GM12878 (cell line): ENCODE results near the gene NBPF1. TPM values are rescaled to one million over a fixed set of nuclear protein-coding genes. Genes with fewer than 3 reads are reported as not detected.

ENCODE experiments used
- ATAC-seq: fragments of 200-7000 bp; cut with Tn5 transposase; 3 replicates; pipeline ENCODE4 v1.9.1; 2020; ENCODE audit warnings: mild to moderate bottlenecking, moderate library complexity
- BruUV-seq: library from RNA; stranded (reverse); fragments of 400-500 nt; replicated peaks from 2 replicates; lab custom pipeline; 2021; lab: Mats Ljungman, UMichigan
- CTCF ChIA-PET: fragments of 300-600 bp; sonication (Branson Sonifier 250); formaldehyde crosslinking; extraction: SDS; loops from one replicate; lab custom pipeline; 2021; ENCODE audit warnings: inconsistent platforms; lab: Yijun Ruan, JAX
- POLR2A ChIA-PET: fragments of 350-600 bp; formaldehyde crosslinking; extraction: SDS; loops from one replicate; lab custom pipeline; 2021; ENCODE audit warnings: inconsistent platforms; lab: Charles Lee
- RAD21 ChIA-PET: fragments of 300-600 bp; sonication (Branson Sonifier 250); formaldehyde crosslinking; loops from one replicate; lab custom pipeline; 2023; ENCODE audit warnings: antibody characterized with exemption; ENCODE audit not compliant: unreplicated experiment; lab: Charles Lee
- SMC1A ChIA-PET: fragments of 300-600 bp; sonication (Branson Sonifier 250); formaldehyde crosslinking; loops from one replicate; lab custom pipeline; 2023; ENCODE audit not compliant: unreplicated experiment, uncharacterized antibody; lab: Charles Lee
- DNase-seq: peaks from one replicate; pipeline ENCODE4 v3.0.0-alpha.2; 2011; ENCODE audit warnings: low read depth, low spot score
- FAIRE-seq: peaks from 3 replicates; lab custom pipeline; 2011; peaks lifted over from hg19 to GRCh38; lab: Jason Lieb, UNC
- H2AFZ ChIP-seq: 2 replicates; pipeline ENCODE4 v1.6.0; 2011; ENCODE audit warnings: low read depth, low read length, control low read depth; ENCODE audit not compliant: control insufficient read depth
- H3K27ac ChIP-seq: 2 replicates; pipeline ENCODE4 v1.5.1; 2011; ENCODE audit warnings: control low read depth; ENCODE audit not compliant: control insufficient read depth, insufficient read depth
- H3K27me3 ChIP-seq, 2 experiments: replicated peaks in 1 of 2; 2 replicates each; pipeline versions ENCODE4 v1.6.0 to v1.6.1; 2011; ENCODE audit warnings: low read length in 1 of 2; ENCODE audit not compliant: control insufficient read depth in 2 of 2, insufficient read depth in 2 of 2
- H3K36me3 ChIP-seq, 2 experiments: 2 replicates each; pipeline ENCODE4 v1.5.1; 2011; ENCODE audit warnings: low read length in 1 of 2; ENCODE audit not compliant: control insufficient read depth in 2 of 2, insufficient read depth in 2 of 2
- H3K4me1 ChIP-seq: 2 replicates; pipeline ENCODE4 v1.6.1; 2011; ENCODE audit warnings: mild to moderate bottlenecking, low read length, moderate library complexity, mixed read lengths; ENCODE audit not compliant: control insufficient read depth, insufficient read depth
- H3K4me2 ChIP-seq: 2 replicates; pipeline ENCODE4 v1.6.0; 2011; ENCODE audit warnings: control low read depth; ENCODE audit not compliant: control insufficient read depth, insufficient read depth
- H3K4me3 ChIP-seq: fragments of 200-600 bp; sonication (generic); 2 replicates; pipeline ENCODE4 v1.5.1; 2016
- H3K79me2 ChIP-seq: 2 replicates; pipeline ENCODE4 v1.6.0; 2011; ENCODE audit warnings: low read length; ENCODE audit not compliant: control insufficient read depth, insufficient read depth
- H3K9ac ChIP-seq: 2 replicates; pipeline ENCODE4 v1.8.0; 2011; ENCODE audit warnings: low read length, control low read depth, mixed read lengths; ENCODE audit not compliant: control insufficient read depth, insufficient read depth
- H3K9me3 ChIP-seq: replicated peaks from 3 replicates; pipeline ENCODE4 v1.5.1; 2011; ENCODE audit warnings: mild to moderate bottlenecking, low read length; ENCODE audit not compliant: control insufficient read depth, insufficient read depth
- H4K20me1 ChIP-seq: 2 replicates; pipeline ENCODE4 v1.6.0; 2011; ENCODE audit not compliant: control insufficient read depth, insufficient read depth
- CEBPZ ChIP-seq: fragments of 150-350 bp; IDR thresholded peaks from 2 replicates; pipeline ENCODE4 v1.6.1; 2016; ENCODE audit warnings: low read depth, low read length
- EGR1 ChIP-seq, 2 experiments: IDR thresholded peaks; 1 replicate in 1 of 2; 2 replicates in 1 of 2; pipeline ENCODE4 v1.6.1; 2011 to 2012; ENCODE audit warnings: low read depth in 2 of 2, low read length in 2 of 2, borderline replicate concordance in 1 of 2, mild to moderate bottlenecking in 1 of 2, moderate library complexity in 1 of 2
- HDGF ChIP-seq: fragments of 450-650 bp; IDR thresholded peaks from 2 replicates; pipeline ENCODE4 v1.6.1; 2016; ENCODE audit warnings: antibody characterized with exemption
- IRF5 ChIP-seq: fragments of 450-650 bp; IDR thresholded peaks from 2 replicates; pipeline ENCODE4 v1.6.1; 2017; ENCODE audit warnings: borderline replicate concordance
- LARP7 ChIP-seq: fragments of 450-650 bp; IDR thresholded peaks from 2 replicates; pipeline ENCODE4 v1.6.1; 2017; ENCODE audit warnings: mild to moderate bottlenecking
- SRF ChIP-seq, 2 experiments: IDR thresholded peaks; 2 replicates each; pipeline ENCODE4 v1.6.1; 2011; ENCODE audit warnings: low read depth in 2 of 2, low read length in 2 of 2, mild to moderate bottlenecking in 1 of 2, moderate library complexity in 1 of 2
- SUPT20H ChIP-seq: IDR thresholded peaks from 2 replicates; pipeline ENCODE4 v1.6.1; 2011; ENCODE audit warnings: low read depth, mild to moderate bottlenecking, low read length, moderate library complexity, borderline replicate concordance; ENCODE audit not compliant: control insufficient read depth
- USF1 ChIP-seq: IDR thresholded peaks from 2 replicates; pipeline ENCODE4 v1.6.1; 2011; ENCODE audit warnings: borderline replicate concordance, low read depth, mild to moderate bottlenecking, moderate library complexity, mixed read lengths, low read length; ENCODE audit not compliant: insufficient read depth; ENCODE audit errors: extremely low read length
- YY1 ChIP-seq: IDR thresholded peaks from 2 replicates; pipeline ENCODE4 v1.6.1; 2011; ENCODE audit warnings: low read depth, mild to moderate bottlenecking, low read length
- ZBED1 ChIP-seq: IDR thresholded peaks from 2 replicates; pipeline ENCODE4 v1.6.1; 2016; ENCODE audit warnings: borderline replicate concordance
- WGBS: methylation state at CpG from one replicate; pipeline ENCODE4 v1.1.6; 2016; ENCODE audit warnings: low lambda C conversion rate; ENCODE audit not compliant: insufficient replicate concordance, insufficient coverage; ENCODE audit errors: missing lambda C conversion rate; 5-methylcytosine and 5-hydroxymethylcytosine counted together
- in situ Hi-C: fragments of 300-500 bp; cut with MboI; formaldehyde crosslinking; loops from 9 replicates; pipeline ENCODE4 v1.14.3; 2018; ENCODE audit warnings: mixed read lengths
- intact Hi-C: fragments of 100-400 bp; cut with micrococcal nuclease; formaldehyde crosslinking; loops from one replicate; pipeline ENCODE4 v1.14.2; 2022; ENCODE audit not compliant: unreplicated experiment
- polyA plus RNA-seq, 11 experiments: library from polyadenylated mRNA; depleted of rRNA in 4 of 11; unstranded in 6 of 11; stranded (reverse) in 5 of 11; fragments of >200 nt; fragmentation: Nextera tagmentation in 4 of 11; fragmentation: Illumina TruSeq in 1 of 11; extraction: Ambion mirVana in 4 of 11; extraction: Trizol in 1 of 11; gene quantifications; 1 replicate in 1 of 11; 2 replicates in 10 of 11; pipeline versions ENCODE4 v1.2.1 to v1.2.3, GENCODE V29; 2011 to 2016; ENCODE audit warnings: inconsistent platforms in 2 of 11, missing spikeins in 2 of 11, low read depth in 1 of 11
- total RNA-seq, 4 experiments: library from RNA; depleted of rRNA in 3 of 4; stranded (reverse); fragments of >200 nt in 3 of 4; fragmentation: Illumina TruSeq in 1 of 4; extraction: Trizol in 1 of 4; gene quantifications; 2 replicates each; pipeline versions ENCODE4 v1.2.1 to v1.2.3, GENCODE V29; 2013 to 2021

Gene NBPF1
- total and polyA plus RNA-seq, 10 of the 15 experiments (the other 5 are each of a cell fraction or from before 2014, with no cell fraction given): 0.20 to 3.4 (median 0.71) TPM

- FAIRE-seq (no peak), DNase-seq (no peak), ATAC-seq (no peak)
- no peaks in the 10 kb centered on the region for H4K20me1 ChIP-seq
- H3K27ac ChIP-seq: no peak overlapping the region
- ChIA-PET RAD21 (interaction anchor here (0.5 kb wide), 1 partner anchor 19 kb away, joined by 3 read pairs; no protein-coding TSS in a partner anchor), CTCF (no interaction called here), SMC1A (no interaction called here), POLR2A (no interaction called here)
- intact Hi-C loops (no loop called here), in situ Hi-C loops (no loop called here)
- no peak overlapping the region for H3K4me2 ChIP-seq
- no peak overlapping the region for H2AFZ ChIP-seq
- no peaks in the 10 kb centered on the region for H3K36me3 ChIP-seq
- H3K27me3 ChIP-seq: no peaks in the 10 kb centered on the region
- no peak overlapping the region for H3K9ac ChIP-seq
- H3K79me2 ChIP-seq: no peaks in the 10 kb centered on the region
- 69% methylated on average over 12 of the region's 12 CpGs for WGBS
- no peaks in the 10 kb centered on the region for H3K4me1 ChIP-seq
- no peaks in the 10 kb centered on the region for H3K9me3 ChIP-seq
- no TSS peak for BruUV-seq
- TF ChIP-seq HDGF (no peak), YY1 (no peak), IRF5 (no peak), SRF (IDR thresholded peaks at IDR 0.05; ENCODE audit: low read depth in 2 of 2, low read length in 2 of 2) (no peak), EGR1 (IDR thresholded peaks at IDR 0.05; ENCODE audit: borderline replicate concordance in 1 of 2, low read depth in 2 of 2, low read length in 2 of 2) (no peak), LARP7 (no peak), CEBPZ (no peak), SUPT20H (no peak), ZBED1 (no peak), USF1 (no peak)
- H3K4me3 ChIP-seq: no peak overlapping the region
These were observed 7.5 kb downstream of the NBPF1 start for GRCh38 chr1:16605532-16606505.
